ENCODE measurements around the gene EML6.

EML6 gene

GRCh38 chr2:54952978-54953456 lies 229.6 kb downstream of the EML6 start:
- no peak for DNase-seq

DNA sequence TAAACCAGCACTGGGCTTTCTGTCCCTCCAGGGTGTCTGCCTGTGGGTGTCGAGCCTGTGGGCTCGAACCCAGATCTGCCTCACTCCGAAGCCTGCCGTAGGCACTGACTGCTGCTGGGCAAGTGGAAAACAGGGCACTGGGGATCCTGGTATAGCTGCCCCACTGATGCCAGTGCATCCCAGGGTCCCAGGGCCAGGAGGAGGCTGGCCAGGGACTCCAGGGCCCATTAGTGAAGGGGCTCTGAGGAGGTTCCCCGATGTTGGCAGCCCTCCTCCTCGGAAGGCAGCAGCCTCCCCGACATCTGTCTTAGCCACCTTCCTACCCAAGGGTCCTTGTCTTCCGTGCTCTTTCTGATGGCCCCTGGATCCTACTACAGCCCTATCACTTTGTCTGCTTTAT lies 230.7 kb downstream of the EML6 start:
- DNase-seq: no peak

- no peak for DNase-seq
These were observed 231.4 kb downstream of the EML6 start for GRCh38 chr2:54954705-54955357.

DNA sequence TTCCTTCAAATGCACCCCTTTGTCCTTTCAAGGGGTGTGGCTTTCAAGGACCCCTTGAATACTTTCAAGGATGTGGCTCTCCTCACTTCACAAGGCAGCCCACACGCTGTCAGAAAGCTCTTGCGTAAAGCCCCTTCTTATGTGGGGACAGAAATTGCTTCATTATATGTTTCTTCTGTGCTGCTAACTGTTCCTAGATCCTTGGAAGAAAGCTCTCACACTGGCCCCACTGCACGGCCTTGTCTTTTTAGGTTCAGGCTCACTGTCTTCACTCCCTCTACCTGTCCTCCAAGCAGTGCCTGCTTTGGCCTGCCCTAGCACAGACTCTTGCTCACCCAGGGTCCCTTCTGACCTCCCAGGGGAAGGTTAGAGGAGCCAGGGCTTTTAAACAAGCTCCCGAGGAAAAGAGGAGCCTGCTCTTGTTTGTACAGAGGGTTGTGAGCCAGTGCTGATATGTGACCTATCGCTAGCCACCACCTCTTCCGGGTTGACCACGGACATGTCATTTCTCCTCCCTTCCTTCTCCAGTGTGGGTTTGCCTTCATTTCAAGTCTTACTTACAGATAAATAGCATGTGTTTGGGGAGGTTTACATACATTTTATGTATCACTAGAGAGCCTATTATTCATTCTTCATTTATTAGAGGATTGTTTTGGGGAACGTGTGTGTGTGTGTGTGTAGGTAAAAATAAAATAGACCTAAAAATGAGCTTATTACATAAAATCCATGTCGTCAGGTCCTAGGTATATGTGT lies 232.1 kb downstream of the EML6 start:
- no peak for DNase-seq

DNA sequence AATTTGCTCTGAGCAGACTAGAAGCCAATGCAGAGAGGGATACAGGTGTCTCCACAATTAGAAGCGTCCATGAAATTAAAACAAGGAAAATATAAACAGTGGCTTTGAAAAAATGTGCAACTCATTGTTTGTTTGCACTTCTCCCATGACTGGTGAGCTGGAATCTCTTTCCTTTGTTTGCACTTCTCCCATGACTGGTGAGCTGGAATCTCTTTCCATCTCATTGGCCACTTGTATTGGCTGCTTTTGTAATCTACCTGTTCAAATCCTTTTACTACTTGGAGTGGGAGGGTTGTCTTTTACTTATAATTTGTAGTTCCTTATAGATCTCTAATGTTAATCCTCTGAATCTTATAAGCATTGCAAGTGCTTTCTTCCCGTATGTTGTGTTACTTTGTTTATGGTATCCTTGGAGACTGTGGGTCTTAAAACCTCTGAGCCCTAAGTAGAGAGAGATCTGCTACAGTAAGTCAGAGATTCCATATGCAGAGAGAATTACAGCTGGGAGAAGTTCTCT lies 232.7 kb downstream of the EML6 start:
- no peak for DNase-seq

- DNase-seq: no peak
These were observed 234.0 kb downstream of the EML6 start for GRCh38 chr2:54957321-54957999.

DNA sequence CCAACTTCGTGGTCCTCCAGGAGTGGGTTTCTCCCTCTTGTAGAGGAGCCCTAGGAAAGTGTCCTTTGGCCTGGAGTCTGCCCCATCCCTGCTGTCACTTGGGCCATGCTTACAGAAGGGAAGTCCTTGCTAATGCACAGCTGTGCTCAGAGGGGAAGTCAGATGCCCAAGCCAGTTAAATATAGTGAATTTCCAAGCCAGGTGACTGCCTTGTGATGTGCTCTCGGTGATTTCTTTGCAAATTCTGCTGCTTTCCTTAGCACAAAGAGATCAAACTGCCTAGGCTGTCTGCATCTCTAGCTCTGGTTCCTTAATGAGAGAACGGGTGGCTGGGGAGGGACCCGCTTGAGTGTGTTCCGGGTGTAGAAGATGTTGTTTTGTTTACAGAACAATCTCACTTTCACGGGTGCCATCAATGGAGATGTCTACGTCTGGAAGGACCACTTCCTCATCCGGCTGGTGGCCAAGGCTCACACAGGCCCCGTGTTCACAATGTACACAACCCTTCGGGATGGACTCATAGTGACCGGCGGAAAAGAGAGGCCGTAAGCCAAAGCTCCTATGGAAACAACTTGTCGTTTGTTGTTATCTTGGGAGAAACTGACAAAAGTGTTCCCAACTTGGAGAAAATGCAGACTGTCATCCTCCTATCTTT lies 235.4 kb downstream of the EML6 start:
- no peak for DNase-seq

DNA sequence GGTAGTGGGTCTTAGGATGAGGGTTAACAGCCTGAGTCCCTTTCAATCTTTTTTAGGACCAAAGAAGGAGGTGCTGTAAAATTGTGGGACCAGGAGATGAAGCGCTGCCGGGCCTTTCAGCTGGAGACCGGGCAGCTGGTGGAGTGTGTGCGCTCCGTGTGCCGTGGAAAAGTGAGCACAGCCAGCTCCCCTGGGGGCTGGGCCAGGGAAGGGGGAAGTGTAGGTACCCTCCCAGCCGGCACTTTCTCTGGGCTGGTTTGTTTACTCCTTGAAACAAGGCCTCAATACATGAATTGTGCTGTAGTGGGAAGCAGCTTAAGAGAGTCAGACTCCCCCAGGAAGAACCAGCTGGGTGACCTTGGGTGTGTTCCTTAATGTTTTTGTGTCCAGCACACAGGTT lies 236.7 kb downstream of the EML6 start:
- no peak for DNase-seq

GRCh38 chr2:54962511-54962910 lies 239.0 kb downstream of the EML6 start:
- no peak for DNase-seq

DNA sequence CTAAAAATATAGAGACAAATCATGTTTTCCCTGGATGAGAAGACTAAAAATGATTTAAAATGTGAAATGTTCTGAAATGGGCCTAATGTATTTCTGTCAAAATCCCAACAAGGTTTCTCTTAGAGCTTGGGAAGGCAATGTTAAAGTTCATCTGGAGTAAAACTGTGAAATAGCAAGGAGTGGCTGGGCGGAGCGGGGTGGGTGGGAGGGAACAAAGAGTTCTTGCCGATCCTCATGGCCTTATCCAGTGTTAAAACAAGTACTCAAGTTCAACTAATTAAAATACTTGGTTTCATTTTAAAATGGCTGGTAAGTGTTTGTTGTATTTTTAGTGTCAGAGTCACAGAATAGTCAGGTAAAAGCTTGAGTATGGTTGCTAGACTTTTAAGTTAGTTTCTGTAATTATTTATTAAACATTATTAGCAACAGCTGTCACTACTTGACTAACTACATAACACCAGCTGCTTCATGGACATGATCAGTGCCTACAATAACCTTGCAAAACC lies 239.5 kb downstream of the EML6 start:
- no peak for DNase-seq

GRCh38 chr2:54963476-54963875 lies 240.0 kb downstream of the EML6 start:
- no peak for DNase-seq

GRCh38 chr2:54964271-54964670 lies 240.8 kb downstream of the EML6 start:
- no peak for DNase-seq

DNA sequence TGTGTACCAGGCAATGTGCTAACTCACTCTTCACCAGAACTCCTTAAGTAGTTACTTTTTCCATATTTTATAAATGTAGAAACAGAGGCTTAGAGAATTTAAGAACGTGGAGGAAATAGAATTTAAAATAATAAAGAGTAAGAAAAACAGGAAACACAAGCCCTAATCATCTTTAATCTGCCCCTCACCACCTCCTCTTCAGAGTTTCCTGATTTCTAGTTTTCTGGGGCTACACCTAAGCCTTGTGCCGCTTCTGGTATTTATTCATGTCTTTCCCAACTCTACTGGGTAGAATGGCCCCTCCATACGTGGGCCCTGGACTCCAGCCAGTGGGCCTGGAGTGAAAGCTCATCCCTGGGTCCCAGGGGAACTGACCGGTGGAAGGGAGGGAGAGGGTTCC lies 241.4 kb downstream of the EML6 start:
- no peak for DNase-seq

GRCh38 chr2:54965425-54965824 lies 242.0 kb downstream of the EML6 start:
- no peak for DNase-seq

- no peak for DNase-seq
These were observed 242.8 kb downstream of the EML6 start for GRCh38 chr2:54966165-54966832.

DNA sequence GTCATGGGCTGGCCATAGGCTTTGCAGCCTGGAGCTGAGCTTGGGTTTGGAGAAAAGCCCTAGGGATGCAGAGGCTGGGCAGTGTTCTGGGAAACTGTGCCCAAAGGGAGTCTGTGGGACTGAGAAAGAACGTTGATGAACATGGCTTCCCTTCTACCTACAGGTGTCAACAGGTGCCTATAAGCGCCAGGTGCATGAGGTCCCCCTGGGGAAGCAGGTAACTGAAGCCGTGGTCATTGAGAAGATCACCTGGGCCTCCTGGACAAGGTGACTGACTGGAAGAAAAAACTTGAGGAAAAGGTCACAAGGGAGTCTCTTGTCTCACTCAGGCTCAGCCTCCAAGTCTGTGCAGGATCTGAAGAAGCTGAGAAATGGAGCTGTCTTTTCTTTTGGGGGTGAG lies 243.4 kb downstream of the EML6 start:
- no peak for DNase-seq

- DNase-seq: no peak
These were observed 243.8 kb downstream of the EML6 start for GRCh38 chr2:54967269-54967668.

- no peak for DNase-seq
These were observed 244.4 kb downstream of the EML6 start for GRCh38 chr2:54967759-54968365.

DNA sequence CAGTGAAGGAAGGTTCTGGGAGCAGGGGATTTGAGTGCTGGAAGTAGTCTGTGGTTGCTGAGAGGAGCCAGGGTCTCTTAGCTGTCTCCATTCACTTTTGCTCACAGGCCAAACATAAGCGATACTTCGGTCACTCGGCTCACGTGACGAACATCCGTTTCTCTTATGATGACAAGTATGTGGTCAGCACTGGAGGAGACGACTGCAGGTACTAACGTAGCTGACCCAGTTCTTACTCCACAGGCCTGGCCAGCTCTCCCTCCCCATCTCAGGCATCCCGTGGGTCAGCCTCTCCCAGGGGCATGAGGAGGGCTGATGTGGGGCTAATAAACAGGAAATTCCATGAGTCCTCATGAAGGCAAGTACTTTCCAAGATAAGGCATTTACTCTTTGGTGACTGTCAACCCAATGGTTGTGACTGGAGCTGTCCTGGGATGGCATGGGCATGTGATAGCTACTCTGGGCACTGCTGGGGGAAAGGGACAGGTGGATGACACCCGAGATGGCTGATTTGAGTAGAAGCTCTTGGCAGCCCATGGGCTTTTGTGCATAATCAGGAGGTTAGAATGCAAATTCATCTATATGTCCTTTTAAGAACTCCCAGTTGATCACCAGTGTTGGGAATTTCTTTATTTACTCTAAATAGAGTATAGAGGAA lies 245.2 kb downstream of the EML6 start:
- DNase-seq: no peak

- no peak for DNase-seq
These were observed 246.0 kb downstream of the EML6 start for GRCh38 chr2:54969295-54969939.

DNA sequence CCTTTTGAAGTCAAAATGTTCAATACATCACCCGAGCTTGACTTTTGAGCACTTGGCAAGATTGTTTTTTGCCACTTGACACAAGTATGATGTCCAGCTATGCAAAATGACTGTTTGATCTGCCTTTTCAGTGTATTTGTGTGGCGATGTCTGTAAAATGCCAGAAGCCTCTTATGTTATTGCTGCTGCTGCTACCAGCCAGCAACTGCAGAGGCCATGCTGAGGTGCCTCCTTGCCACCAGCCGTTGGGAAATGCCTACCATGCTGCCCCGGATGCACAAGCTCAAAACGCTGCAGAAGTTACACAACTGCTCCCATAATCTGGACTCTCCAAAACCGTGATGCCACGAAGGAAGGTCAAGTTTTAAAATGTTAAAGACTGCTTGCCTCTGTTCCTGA lies 246.5 kb downstream of the EML6 start:
- no peak for DNase-seq
